HEK293 (cell line): ENCODE data around the gene C1QTNF1.

Experiments
- MYNN ChIP-seq: fragments of 450-650 bp; formaldehyde crosslinking; IDR thresholded peaks from 2 replicates; pipeline ENCODE4 v1.5.1; 2016; ENCODE audit warnings: missing biosample characterization, missing genetic modification characterization, borderline replicate concordance
- SETDB1 ChIP-seq: IDR thresholded peaks from one replicate; pipeline ENCODE4 v1.6.1; 2017; ENCODE audit warnings: mild to moderate bottlenecking, low read length, moderate library complexity, mixed read lengths; ENCODE audit not compliant: insufficient read length
- ZBTB1 ChIP-seq: fragments of 450-650 bp; formaldehyde crosslinking; IDR thresholded peaks from 2 replicates; pipeline ENCODE4 v1.5.1; 2016; ENCODE audit warnings: missing biosample characterization, missing genetic modification characterization
- ZEB2 ChIP-seq: fragments of 450-650 bp; formaldehyde crosslinking; IDR thresholded peaks from 2 replicates; pipeline ENCODE4 v1.5.1; 2016; ENCODE audit warnings: missing biosample characterization, missing genetic modification characterization
- ZNF138 ChIP-seq: fragments of 450-650 bp; formaldehyde crosslinking; IDR thresholded peaks from 2 replicates; pipeline ENCODE4 v1.5.1; 2016; ENCODE audit warnings: missing biosample characterization, missing genetic modification characterization, borderline replicate concordance
- ZNF175 ChIP-seq: fragments of 450-650 bp; formaldehyde crosslinking; IDR thresholded peaks from 2 replicates; pipeline ENCODE4 v1.5.1; 2016; ENCODE audit warnings: missing biosample characterization, missing genetic modification characterization
- ZNF426 ChIP-seq: fragments of 450-650 bp; formaldehyde crosslinking; IDR thresholded peaks from 2 replicates; pipeline ENCODE4 v1.5.1; 2017; ENCODE audit warnings: missing biosample characterization, missing genetic modification characterization, mild to moderate bottlenecking, inconsistent platforms, moderate library complexity
- ZNF501 ChIP-seq: fragments of 450-650 bp; formaldehyde crosslinking; IDR thresholded peaks from 2 replicates; pipeline ENCODE4 v1.5.1; 2016; ENCODE audit warnings: missing biosample characterization, missing genetic modification characterization
- ZNF514 ChIP-seq: fragments of 450-650 bp; formaldehyde crosslinking; IDR thresholded peaks from 2 replicates; pipeline ENCODE4 v1.5.1; 2016; ENCODE audit warnings: missing biosample characterization, missing genetic modification characterization
- ZNF707 ChIP-seq: fragments of 450-650 bp; formaldehyde crosslinking; IDR thresholded peaks from 2 replicates; pipeline ENCODE4 v1.5.1; 2016; ENCODE audit warnings: missing biosample characterization, missing genetic modification characterization
- TF ChIP-seq, protein P1 (sequence below): fragments of 450-650 bp; formaldehyde crosslinking; IDR thresholded peaks from 2 replicates; pipeline ENCODE4 v1.5.1; 2016; ENCODE audit warnings: missing biosample characterization, missing genetic modification characterization
- TF ChIP-seq, protein P2 (sequence below): fragments of 450-650 bp; formaldehyde crosslinking; IDR thresholded peaks from 2 replicates; pipeline ENCODE4 v1.5.1; 2017; ENCODE audit warnings: missing biosample characterization, missing genetic modification characterization
- TF ChIP-seq, protein P3 (sequence below): fragments of 450-650 bp; formaldehyde crosslinking; optimal IDR thresholded peaks from 2 replicates; pipeline ENCODE3; 2016; ENCODE audit warnings: missing biosample characterization, mild to moderate bottlenecking, missing genetic modification characterization
- TF ChIP-seq, protein P4 (sequence below): fragments of 450-650 bp; formaldehyde crosslinking; IDR thresholded peaks from 2 replicates; pipeline ENCODE4 v1.5.1; 2016; ENCODE audit warnings: missing biosample characterization, missing genetic modification characterization

DNA sequence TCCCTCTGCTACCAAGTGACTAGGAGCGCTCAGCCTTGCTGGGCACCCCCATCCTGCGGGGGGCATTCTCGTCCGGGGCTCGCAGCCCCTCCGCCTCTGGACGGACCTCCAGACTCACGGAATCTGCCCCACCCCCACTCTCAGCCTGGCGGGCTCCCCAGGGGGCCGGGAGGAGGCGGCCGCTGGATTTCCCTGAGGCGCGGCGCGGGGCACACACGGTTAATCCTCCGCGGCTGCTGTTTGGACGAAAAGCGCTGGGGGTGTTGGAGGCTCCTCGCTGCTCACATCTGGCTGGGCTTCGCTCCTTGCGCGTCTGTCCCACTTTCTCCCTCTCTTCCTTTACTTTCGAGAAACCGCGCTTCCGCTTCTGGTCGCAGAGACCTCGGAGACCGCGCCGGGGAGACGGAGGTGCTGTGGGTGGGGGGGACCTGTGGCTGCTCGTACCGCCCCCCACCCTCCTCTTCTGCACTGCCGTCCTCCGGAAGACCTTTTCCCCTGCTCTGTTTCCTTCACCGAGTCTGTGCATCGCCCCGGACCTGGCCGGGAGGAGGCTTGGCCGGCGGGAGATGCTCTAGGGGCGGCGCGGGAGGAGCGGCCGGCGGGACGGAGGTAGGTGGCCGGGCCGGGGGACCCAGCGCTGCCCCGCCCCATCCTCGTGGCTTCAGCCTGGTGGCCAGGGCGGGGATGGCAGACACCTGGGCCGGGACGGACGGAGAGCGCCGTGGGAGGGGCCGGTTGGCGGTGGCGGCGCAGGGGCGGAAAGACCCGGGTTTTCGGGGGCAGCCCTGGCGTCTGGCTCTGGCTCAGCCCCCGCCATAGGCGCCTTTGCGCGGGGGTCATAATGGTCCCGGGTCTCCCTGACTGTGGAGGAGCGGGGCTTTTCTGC lies at the start of gene C1QTNF1:
- TF ChIP-seq, protein P1, sequence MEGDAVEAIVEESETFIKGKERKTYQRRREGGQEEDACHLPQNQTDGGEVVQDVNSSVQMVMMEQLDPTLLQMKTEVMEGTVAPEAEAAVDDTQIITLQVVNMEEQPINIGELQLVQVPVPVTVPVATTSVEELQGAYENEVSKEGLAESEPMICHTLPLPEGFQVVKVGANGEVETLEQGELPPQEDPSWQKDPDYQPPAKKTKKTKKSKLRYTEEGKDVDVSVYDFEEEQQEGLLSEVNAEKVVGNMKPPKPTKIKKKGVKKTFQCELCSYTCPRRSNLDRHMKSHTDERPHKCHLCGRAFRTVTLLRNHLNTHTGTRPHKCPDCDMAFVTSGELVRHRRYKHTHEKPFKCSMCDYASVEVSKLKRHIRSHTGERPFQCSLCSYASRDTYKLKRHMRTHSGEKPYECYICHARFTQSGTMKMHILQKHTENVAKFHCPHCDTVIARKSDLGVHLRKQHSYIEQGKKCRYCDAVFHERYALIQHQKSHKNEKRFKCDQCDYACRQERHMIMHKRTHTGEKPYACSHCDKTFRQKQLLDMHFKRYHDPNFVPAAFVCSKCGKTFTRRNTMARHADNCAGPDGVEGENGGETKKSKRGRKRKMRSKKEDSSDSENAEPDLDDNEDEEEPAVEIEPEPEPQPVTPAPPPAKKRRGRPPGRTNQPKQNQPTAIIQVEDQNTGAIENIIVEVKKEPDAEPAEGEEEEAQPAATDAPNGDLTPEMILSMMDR, result peak; percentile 54
- TF ChIP-seq ZNF426 (no peak), MYNN (tag by site-specific recombination) (no peak), ZEB2 (0 out of 2 replicates have a peak, but pooled peaks have one; percentile 65), ZNF138 (no peak), ZBTB1 (tag by site-specific recombination) (no peak), SETDB1 (no peak), ZNF175 (tag by site-specific recombination) (no peak), ZNF707 (tag by site-specific recombination) (no peak), ZNF501 (tag by site-specific recombination) (peak; percentile 23; the same call in 1 of the 2 replicates), ZNF514 (tag by site-specific recombination) (no peak)
- TF ChIP-seq, protein P2, sequence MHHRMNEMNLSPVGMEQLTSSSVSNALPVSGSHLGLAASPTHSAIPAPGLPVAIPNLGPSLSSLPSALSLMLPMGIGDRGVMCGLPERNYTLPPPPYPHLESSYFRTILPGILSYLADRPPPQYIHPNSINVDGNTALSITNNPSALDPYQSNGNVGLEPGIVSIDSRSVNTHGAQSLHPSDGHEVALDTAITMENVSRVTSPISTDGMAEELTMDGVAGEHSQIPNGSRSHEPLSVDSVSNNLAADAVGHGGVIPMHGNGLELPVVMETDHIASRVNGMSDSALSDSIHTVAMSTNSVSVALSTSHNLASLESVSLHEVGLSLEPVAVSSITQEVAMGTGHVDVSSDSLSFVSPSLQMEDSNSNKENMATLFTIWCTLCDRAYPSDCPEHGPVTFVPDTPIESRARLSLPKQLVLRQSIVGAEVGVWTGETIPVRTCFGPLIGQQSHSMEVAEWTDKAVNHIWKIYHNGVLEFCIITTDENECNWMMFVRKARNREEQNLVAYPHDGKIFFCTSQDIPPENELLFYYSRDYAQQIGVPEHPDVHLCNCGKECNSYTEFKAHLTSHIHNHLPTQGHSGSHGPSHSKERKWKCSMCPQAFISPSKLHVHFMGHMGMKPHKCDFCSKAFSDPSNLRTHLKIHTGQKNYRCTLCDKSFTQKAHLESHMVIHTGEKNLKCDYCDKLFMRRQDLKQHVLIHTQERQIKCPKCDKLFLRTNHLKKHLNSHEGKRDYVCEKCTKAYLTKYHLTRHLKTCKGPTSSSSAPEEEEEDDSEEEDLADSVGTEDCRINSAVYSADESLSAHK (tag by site-specific recombination), result no peak
- TF ChIP-seq, protein P3, sequence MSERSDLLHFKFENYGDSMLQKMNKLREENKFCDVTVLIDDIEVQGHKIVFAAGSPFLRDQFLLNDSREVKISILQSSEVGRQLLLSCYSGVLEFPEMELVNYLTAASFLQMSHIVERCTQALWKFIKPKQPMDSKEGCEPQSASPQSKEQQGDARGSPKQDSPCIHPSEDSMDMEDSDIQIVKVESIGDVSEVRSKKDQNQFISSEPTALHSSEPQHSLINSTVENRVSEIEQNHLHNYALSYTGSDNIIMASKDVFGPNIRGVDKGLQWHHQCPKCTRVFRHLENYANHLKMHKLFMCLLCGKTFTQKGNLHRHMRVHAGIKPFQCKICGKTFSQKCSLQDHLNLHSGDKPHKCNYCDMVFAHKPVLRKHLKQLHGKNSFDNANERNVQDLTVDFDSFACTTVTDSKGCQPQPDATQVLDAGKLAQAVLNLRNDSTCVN (tag by site-specific recombination), result peak; percentile 50
- TF ChIP-seq, protein P4, sequence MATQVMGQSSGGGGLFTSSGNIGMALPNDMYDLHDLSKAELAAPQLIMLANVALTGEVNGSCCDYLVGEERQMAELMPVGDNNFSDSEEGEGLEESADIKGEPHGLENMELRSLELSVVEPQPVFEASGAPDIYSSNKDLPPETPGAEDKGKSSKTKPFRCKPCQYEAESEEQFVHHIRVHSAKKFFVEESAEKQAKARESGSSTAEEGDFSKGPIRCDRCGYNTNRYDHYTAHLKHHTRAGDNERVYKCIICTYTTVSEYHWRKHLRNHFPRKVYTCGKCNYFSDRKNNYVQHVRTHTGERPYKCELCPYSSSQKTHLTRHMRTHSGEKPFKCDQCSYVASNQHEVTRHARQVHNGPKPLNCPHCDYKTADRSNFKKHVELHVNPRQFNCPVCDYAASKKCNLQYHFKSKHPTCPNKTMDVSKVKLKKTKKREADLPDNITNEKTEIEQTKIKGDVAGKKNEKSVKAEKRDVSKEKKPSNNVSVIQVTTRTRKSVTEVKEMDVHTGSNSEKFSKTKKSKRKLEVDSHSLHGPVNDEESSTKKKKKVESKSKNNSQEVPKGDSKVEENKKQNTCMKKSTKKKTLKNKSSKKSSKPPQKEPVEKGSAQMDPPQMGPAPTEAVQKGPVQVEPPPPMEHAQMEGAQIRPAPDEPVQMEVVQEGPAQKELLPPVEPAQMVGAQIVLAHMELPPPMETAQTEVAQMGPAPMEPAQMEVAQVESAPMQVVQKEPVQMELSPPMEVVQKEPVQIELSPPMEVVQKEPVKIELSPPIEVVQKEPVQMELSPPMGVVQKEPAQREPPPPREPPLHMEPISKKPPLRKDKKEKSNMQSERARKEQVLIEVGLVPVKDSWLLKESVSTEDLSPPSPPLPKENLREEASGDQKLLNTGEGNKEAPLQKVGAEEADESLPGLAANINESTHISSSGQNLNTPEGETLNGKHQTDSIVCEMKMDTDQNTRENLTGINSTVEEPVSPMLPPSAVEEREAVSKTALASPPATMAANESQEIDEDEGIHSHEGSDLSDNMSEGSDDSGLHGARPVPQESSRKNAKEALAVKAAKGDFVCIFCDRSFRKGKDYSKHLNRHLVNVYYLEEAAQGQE (tag by site-specific recombination), result 0 out of 2 replicates have a peak, but pooled peaks have one; percentile 26
